AG04450 (cell line): Measurements from ENCODE around the gene AGXT. TPM values are rescaled to one million over a fixed set of nuclear protein-coding genes. Genes with fewer than 3 reads are reported as not detected.
A peak's percentile ranks its signal among the peaks of the same experiment; 100 is the strongest.

Experiments used
- CTCF ChIA-PET: fragments of 300-600, 350-600 bp; formaldehyde crosslinking; extraction: SDS; loops from one replicate; lab custom pipeline; 2022; ENCODE audit warnings: antibody characterized with exemption, inconsistent platforms; lab: Charles Lee
- POLR2A ChIA-PET: fragments of 350-600 bp; formaldehyde crosslinking; extraction: SDS; loops from one replicate; lab custom pipeline; 2021; ENCODE audit warnings: antibody characterized with exemption, inconsistent platforms; lab: Yijun Ruan, JAX
- DNase-seq: peaks from one replicate; pipeline ENCODE4 v3.0.0-alpha.2; 2011; ENCODE audit warnings: low read depth, low spot score
- H3K27ac ChIP-seq: one replicate; pipeline ENCODE4 v1.5.1; 2012; ENCODE audit warnings: low read depth, low read length, control low read depth
- H3K27me3 ChIP-seq: one replicate; pipeline ENCODE4 v1.6.0; 2012; ENCODE audit warnings: low read length; ENCODE audit not compliant: control insufficient read depth, insufficient read depth
- H3K4me3 ChIP-seq: 2 replicates; pipeline ENCODE4 v1.5.1; 2011; ENCODE audit warnings: mild to moderate bottlenecking, low read depth, low read length, control low read depth
- H3K9me3 ChIP-seq: 2 replicates; pipeline ENCODE4 v1.5.1; 2012; ENCODE audit warnings: low read length; ENCODE audit not compliant: control insufficient read depth, insufficient read depth
- CTCF ChIP-seq: IDR thresholded peaks from 2 replicates; pipeline ENCODE4 v1.5.1; 2011; ENCODE audit warnings: low read depth, low read length, control low read depth, inconsistent platforms
- polyA plus RNA-seq: library from polyadenylated mRNA; depleted of rRNA; stranded (reverse); fragments of >200 nt; gene quantifications from 2 replicates; pipeline ENCODE4 v1.2.3, GENCODE V29; 2011

Gene AGXT
- polyA plus RNA-seq, 1 experiment = not detected

GRCh38 chr2:240873098-240873788 is 4.6 kb downstream of the AGXT start:
- ChIA-PET CTCF (no interaction called here), POLR2A (no interaction called here)
- no peak for TF ChIP-seq CTCF
- no peaks in the 10 kb centered on the region; the same call in 1 of the 2 replicates for H3K9me3 ChIP-seq
- peaks cover 22% of the 10 kb centered on the region for H3K27me3 ChIP-seq
- no peak for DNase-seq
- no peak overlapping the region for H3K27ac ChIP-seq
- H3K4me3 ChIP-seq = no peak overlapping the region

GRCh38 chr2:240873805-240874714 is 5.4 kb downstream of the AGXT start:
- Histone ChIP-seq H3K27me3 (peaks cover 15% of the 10 kb centered on the region), H3K4me3 (no peak overlapping the region), H3K9me3 (no peaks in the 10 kb centered on the region; the same call in 1 of the 2 replicates), H3K27ac (no peak overlapping the region)
- CTCF ChIA-PET = no interaction called here
- DNase-seq = no peak
- POLR2A ChIA-PET = no interaction called here
- peak; percentile 11; the same call in 1 of the 2 replicates for TF ChIP-seq CTCF

- Histone ChIP-seq H3K27ac (no peak overlapping the region), H3K4me3 (no peak overlapping the region), H3K27me3 (peaks cover 14% of the 10 kb centered on the region), H3K9me3 (no peaks in the 10 kb centered on the region; the same call in 1 of the 2 replicates)
- CTCF ChIA-PET = no interaction called here
- POLR2A ChIA-PET = no interaction called here
- no peak for DNase-seq
- no peak for TF ChIP-seq CTCF
Observed at GRCh38 chr2:240874715-240875227, 6.1 kb downstream of the AGXT start.

- POLR2A ChIA-PET = no interaction called here
Observed at GRCh38 chr2:240875228-240876034, 6.8 kb downstream of the AGXT start.

More at GRCh38 chr2:240875228-240876034, 6.8 kb downstream of the AGXT start:
- no peak for DNase-seq
- Histone ChIP-seq H3K4me3 (no peak overlapping the region), H3K27ac (no peak overlapping the region), H3K9me3 (no peaks in the 10 kb centered on the region; the same call in 1 of the 2 replicates), H3K27me3 (peaks cover 14% of the 10 kb centered on the region)
- CTCF ChIA-PET = no interaction called here
- TF ChIP-seq CTCF = no peak
